ENCODE data around the gene SLC6A3.
"Not testable (repeated sequence)": the region's sequence is repeated elsewhere in the genome, so short reads cannot be mapped to it uniquely, and the experiment has no call there.

The SLC6A3 gene

GRCh38 chr5:1464096-1464446, 18.8 kb upstream of the SLC6A3 start:
- DNase-seq (ENCODE audit: low read depth), result no peak

GRCh38 chr5:1463326-1464095, 18.3 kb upstream of the SLC6A3 start:
- no peak for DNase-seq (ENCODE audit: low read depth)

- DNase-seq (ENCODE audit: low read depth), result no peak
Measured at GRCh38 chr5:1462358-1462757, 17.1 kb upstream of the SLC6A3 start.

GRCh38 chr5:1461396-1461795, 16.2 kb upstream of the SLC6A3 start:
- DNase-seq (ENCODE audit: low read depth), result no peak

- DNase-seq (ENCODE audit: low read depth), result no peak
Measured at GRCh38 chr5:1460054-1460682, 14.9 kb upstream of the SLC6A3 start.

- DNase-seq (ENCODE audit: low read depth), result not testable (repeated sequence)
Measured at GRCh38 chr5:1459435-1459834, 14.2 kb upstream of the SLC6A3 start.

GRCh38 chr5:1456110-1456881, 11.1 kb upstream of the SLC6A3 start:
- not testable (repeated sequence) for DNase-seq (ENCODE audit: low read depth)

GRCh38 chr5:1453613-1454012, 8.4 kb upstream of the SLC6A3 start:
- no peak for DNase-seq (ENCODE audit: low read depth)

GRCh38 chr5:1449081-1449630, 3.9 kb upstream of the SLC6A3 start:
- no peak for DNase-seq (ENCODE audit: low read depth)

- no peak for DNase-seq (ENCODE audit: low read depth)
Measured at GRCh38 chr5:1448511-1449011, 3.3 kb upstream of the SLC6A3 start.

- DNase-seq (ENCODE audit: low read depth), result no peak
Measured at GRCh38 chr5:1447671-1448361, 2.6 kb upstream of the SLC6A3 start.

- no peak for DNase-seq (ENCODE audit: low read depth)
Measured at GRCh38 chr5:1446602-1447343, 1.5 kb upstream of the SLC6A3 start.

GRCh38 chr5:1445689-1446601, 705 bp upstream of the SLC6A3 start:
- no peak for DNase-seq (ENCODE audit: low read depth)

GRCh38 chr5:1444361-1445189, 665 bp downstream of the SLC6A3 start:
- no peak for DNase-seq (ENCODE audit: low read depth)

GRCh38 chr5:1443991-1444360, 1.3 kb downstream of the SLC6A3 start:
- DNase-seq (ENCODE audit: low read depth), result no peak

GRCh38 chr5:1443171-1443570, 2.1 kb downstream of the SLC6A3 start:
- DNase-seq (ENCODE audit: low read depth), result no peak

- no peak for DNase-seq (ENCODE audit: low read depth)
Measured at GRCh38 chr5:1442222-1443145, 2.8 kb downstream of the SLC6A3 start.

GRCh38 chr5:1441166-1441865, 3.9 kb downstream of the SLC6A3 start:
- no peak for DNase-seq (ENCODE audit: low read depth)

All from amniotic epithelial cell (primary cell).